HepG2 (cell line): ENCODE results near the gene TRAPPC12.

ENCODE experiments used
- CTCF ChIP-seq: sonication (generic); formaldehyde crosslinking; IDR thresholded peaks from 2 replicates; pipeline ENCODE4 v1.5.0; 2020; ENCODE audit warnings: mild to moderate bottlenecking, missing genetic modification reagents, moderate library complexity
- POLR2A ChIP-seq, 2 experiments: IDR thresholded peaks; 2 replicates each; pipeline ENCODE4 v1.6.1; 2011; ENCODE audit warnings: low read depth in 2 of 2, low read length in 2 of 2, mild to moderate bottlenecking in 1 of 2, moderate library complexity in 1 of 2; ENCODE audit not compliant: insufficient read depth in 1 of 2
- RFXAP ChIP-seq: sonication (generic); formaldehyde crosslinking; IDR thresholded peaks from 2 replicates; pipeline ENCODE4 v1.4.0; 2020; ENCODE audit warnings: missing genetic modification reagents, borderline replicate concordance

- no peak for TF ChIP-seq RFXAP (CRISPR knock-in tag)
- no peak for TF ChIP-seq POLR2A (IDR thresholded peaks at IDR 0.05; ENCODE audit: insufficient read depth in 1 of 2, low read depth in 2 of 2, low read length in 2 of 2)
- TF ChIP-seq CTCF (CRISPR knock-in tag): no peak
These were observed 104.8 kb downstream of the TRAPPC12 start for GRCh38 chr2:3483986-3484960.
